Measurements from ENCODE around the gene FAM47E.

Gene FAM47E

GRCh38 chr4:76306882-76307659 lies 55.5 kb downstream of the FAM47E start:
- FAIRE-seq (no peak), DNase-seq (ENCODE audit: insufficient read length, low spot score) (peak; percentile 45)
- no peak for TF ChIP-seq POLR2A (IDR thresholded peaks at IDR 0.05; ENCODE audit: low read depth, low read length)

DNA sequence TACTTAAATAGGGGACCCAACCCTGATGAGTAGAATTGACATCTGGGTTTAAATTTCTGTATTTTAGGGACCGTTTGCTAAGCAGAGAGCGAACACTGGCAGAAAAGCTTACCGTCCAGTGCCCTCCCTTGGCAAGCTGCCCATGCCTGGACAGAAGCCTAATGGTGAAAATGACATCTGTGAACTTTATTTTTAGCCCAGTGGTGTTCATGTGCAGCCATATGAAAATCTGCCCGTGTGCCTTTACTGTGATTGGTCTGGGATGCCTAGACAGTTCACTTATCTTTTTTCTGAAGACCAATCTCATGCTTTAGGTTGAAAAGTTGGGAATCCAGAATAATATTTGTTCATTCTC lies 56.1 kb downstream of the FAM47E start:
- FAIRE-seq = no peak
- no peak for TF ChIP-seq POLR2A (IDR thresholded peaks at IDR 0.05; ENCODE audit: low read depth, low read length)
- DNase-seq (ENCODE audit: insufficient read length, low spot score) = no peak

GRCh38 chr4:76308548-76308947 lies 57.0 kb downstream of the FAM47E start:
- no peak for TF ChIP-seq POLR2A (IDR thresholded peaks at IDR 0.05; ENCODE audit: low read depth, low read length)
- DNase-seq (ENCODE audit: insufficient read length, low spot score) (no peak), FAIRE-seq (no peak)

- FAIRE-seq = no peak
- no peak for TF ChIP-seq POLR2A (IDR thresholded peaks at IDR 0.05; ENCODE audit: low read depth, low read length)
- no peak for DNase-seq (ENCODE audit: insufficient read length, low spot score)
Measured at GRCh38 chr4:76309939-76310550, 58.5 kb downstream of the FAM47E start.

GRCh38 chr4:76310683-76311082 lies 59.2 kb downstream of the FAM47E start:
- no peak for TF ChIP-seq POLR2A (IDR thresholded peaks at IDR 0.05; ENCODE audit: low read depth, low read length)

DNA sequence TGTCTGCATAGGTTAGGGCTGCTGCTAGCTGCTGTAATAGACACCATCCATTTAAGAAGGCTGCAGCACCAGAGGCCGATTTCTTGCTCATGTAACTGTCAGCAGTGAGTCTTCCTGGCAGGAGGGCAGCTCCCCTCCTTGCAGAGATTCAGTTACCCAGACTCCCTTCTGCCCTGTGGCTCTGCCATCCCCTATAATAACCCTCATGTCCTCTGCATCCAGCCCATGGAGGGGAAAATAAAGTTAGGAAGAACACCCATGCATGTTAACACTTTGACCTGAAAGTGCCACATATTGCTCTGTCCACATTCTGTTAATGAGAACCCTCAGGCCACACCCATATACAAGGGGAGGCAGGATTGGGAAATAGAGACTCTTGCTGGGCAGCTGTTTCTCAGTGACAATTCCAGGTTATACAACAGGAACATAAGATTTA lies 60.4 kb downstream of the FAM47E start:
- no peak for FAIRE-seq
- no peak for TF ChIP-seq POLR2A (IDR thresholded peaks at IDR 0.05; ENCODE audit: low read depth, low read length)
- DNase-seq (ENCODE audit: insufficient read length, low spot score) = no peak

More at GRCh38 chr4:76310683-76311082, 59.2 kb downstream of the FAM47E start:
- FAIRE-seq (no peak), DNase-seq (ENCODE audit: insufficient read length, low spot score) (no peak)

- DNase-seq (ENCODE audit: insufficient read length, low spot score) (no peak), FAIRE-seq (no peak)
- no peak for TF ChIP-seq POLR2A (IDR thresholded peaks at IDR 0.05; ENCODE audit: low read depth, low read length)
Measured at GRCh38 chr4:76312457-76312856, 60.9 kb downstream of the FAM47E start.

- DNase-seq (ENCODE audit: insufficient read length, low spot score) (no peak), FAIRE-seq (no peak)
- no peak for TF ChIP-seq POLR2A (IDR thresholded peaks at IDR 0.05; ENCODE audit: low read depth, low read length)
Measured at GRCh38 chr4:76313547-76313946, 62.0 kb downstream of the FAM47E start.

DNA sequence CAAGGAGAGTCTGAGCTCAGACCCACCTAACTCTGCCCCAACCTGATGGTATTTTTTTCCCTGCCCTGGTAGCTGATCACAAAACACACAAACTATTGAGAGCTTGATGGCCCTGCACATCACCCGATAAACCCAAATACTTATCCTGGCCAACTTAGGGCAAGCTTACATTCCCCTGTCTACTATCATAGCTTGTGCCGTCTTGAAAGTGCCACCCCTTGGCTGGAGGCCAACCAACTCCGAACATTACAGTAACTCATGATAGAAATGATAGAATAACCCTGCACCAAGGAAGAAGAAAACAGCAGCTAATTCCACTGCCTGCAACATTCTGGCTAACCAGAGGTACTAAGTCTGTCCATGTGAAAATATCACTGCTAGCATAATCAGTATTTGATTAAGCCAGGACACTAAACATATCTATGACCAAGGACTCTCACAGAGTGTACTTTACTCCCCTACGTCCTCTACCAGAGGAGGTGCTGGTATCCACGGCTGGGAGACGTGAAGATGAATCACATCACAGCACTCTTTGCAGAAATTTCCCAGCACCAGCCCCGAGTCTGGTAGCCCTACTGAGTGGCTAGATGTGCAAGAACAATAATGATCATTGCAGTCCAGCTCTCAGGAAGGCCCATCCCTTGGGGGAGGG lies 63.9 kb downstream of the FAM47E start:
- FAIRE-seq (no peak), DNase-seq (ENCODE audit: insufficient read length, low spot score) (no peak)
- no peak for TF ChIP-seq POLR2A (IDR thresholded peaks at IDR 0.05; ENCODE audit: low read depth, low read length)

- FAIRE-seq (no peak), DNase-seq (ENCODE audit: insufficient read length, low spot score) (no peak)
- TF ChIP-seq POLR2A (IDR thresholded peaks at IDR 0.05; ENCODE audit: low read depth, low read length) = no peak
Measured at GRCh38 chr4:76316131-76316530, 64.6 kb downstream of the FAM47E start.

GRCh38 chr4:76322236-76322635 lies 70.7 kb downstream of the FAM47E start:
- no peak for FAIRE-seq
- no peak for DNase-seq (ENCODE audit: insufficient read length, low spot score)
- no peak for TF ChIP-seq POLR2A (IDR thresholded peaks at IDR 0.05; ENCODE audit: low read depth, low read length)

DNA sequence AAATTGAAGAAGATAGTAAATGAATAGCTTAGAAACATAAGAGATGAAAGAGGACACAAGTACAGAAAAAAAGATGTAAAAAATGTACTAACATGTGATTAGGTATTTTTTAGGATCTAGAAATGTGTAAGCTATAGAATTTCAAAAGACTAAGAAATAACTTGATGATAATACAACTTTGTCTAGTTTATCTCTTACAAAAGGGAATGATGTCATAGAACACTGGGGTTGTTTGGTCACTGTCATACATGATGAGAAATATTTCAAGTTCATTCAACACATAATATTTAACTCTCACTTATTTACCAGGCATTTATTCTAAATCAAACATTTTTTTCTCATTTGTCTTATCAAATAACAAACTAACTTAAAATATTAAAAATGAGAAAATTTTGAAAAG lies 73.6 kb downstream of the FAM47E start:
- DNase-seq (ENCODE audit: insufficient read length, low spot score) (no peak), FAIRE-seq (no peak)
- TF ChIP-seq POLR2A (IDR thresholded peaks at IDR 0.05; ENCODE audit: low read depth, low read length) = no peak

- FAIRE-seq (no peak), DNase-seq (ENCODE audit: insufficient read length, low spot score) (no peak)
- no peak for TF ChIP-seq POLR2A (IDR thresholded peaks at IDR 0.05; ENCODE audit: low read depth, low read length)
Measured at GRCh38 chr4:76326515-76326914, 75.0 kb downstream of the FAM47E start.
